Psoas muscle (tissue), 8 donors: ENCODE results near the gene SLC35G6. TPM values are rescaled to one million over a fixed set of nuclear protein-coding genes. Genes with fewer than 3 reads are reported as not detected.
"Not testable (repeated sequence)": the region's sequence is repeated elsewhere in the genome, so short reads cannot be mapped to it uniquely, and the experiment has no call there.

Experiments used
- ATAC-seq, 4 donors: fragments of 200-7000 bp; cut with Tn5 transposase; one replicate each; pipeline ENCODE4 v1.9.1; 2020; ENCODE audit warnings: moderate library complexity in 3 of 4, mild to moderate bottlenecking in 2 of 4
- DNase-seq, 2 donors: peaks; one replicate each; pipeline ENCODE4 v3.0.0-alpha.2; 2020
- H3K27ac ChIP-seq: fragments of 200-600 bp; one replicate; pipeline ENCODE4 v1.8.0; 2022
- H3K27me3 ChIP-seq, 3 donors: fragments of 200-600 bp in 1 of 3; one replicate each; pipeline versions ENCODE4 v1.6.1 to v1.8.0; 2013 to 2022; ENCODE audit warnings: low read length in 2 of 3, mild to moderate bottlenecking in 2 of 3, moderate library complexity in 1 of 3; ENCODE audit not compliant: insufficient read depth in 3 of 3
- H3K36me3 ChIP-seq, 2 donors: fragments of 200-600 bp in 1 of 2; one replicate each; pipeline versions ENCODE4 v1.6.1 to v1.8.0; 2013 to 2022; ENCODE audit warnings: low read depth in 1 of 2, mild to moderate bottlenecking in 1 of 2, moderate library complexity in 1 of 2; ENCODE audit not compliant: insufficient read depth in 1 of 2
- H3K4me1 ChIP-seq: fragments of 200-600 bp; one replicate; pipeline ENCODE4 v1.8.0; 2022
- H3K4me3 ChIP-seq: fragments of 200-600 bp; one replicate; pipeline ENCODE4 v1.8.0; 2022; ENCODE audit warnings: mild to moderate bottlenecking
- H3K9me3 ChIP-seq: fragments of 200-600 bp; one replicate; pipeline ENCODE4 v1.8.0; 2022
- CTCF ChIP-seq: fragments of 200-600 bp; IDR thresholded peaks from one replicate; pipeline ENCODE4 v1.8.0; 2022; ENCODE audit warnings: antibody characterized with exemption
- WGBS, 3 donors: extraction: QIAGEN DNeasy Blood & Tissue Kit; methylation state at CpG; one replicate each; pipeline versions ENCODE4 v1.1.6 to v1.1.7; 2013; 5-methylcytosine and 5-hydroxymethylcytosine counted together
- intact Hi-C, 2 donors: fragments of 100-400 bp; cut with DNase I; formaldehyde crosslinking; loops; one replicate each; pipeline versions ENCODE4 v1.11.0 to v1.14.2; 2022
- polyA plus RNA-seq, 3 donors: library from polyadenylated mRNA; stranded (reverse); fragments of 200-250 nt; gene quantifications; one replicate each; pipeline ENCODE4 v1.2.3, GENCODE V29; 2013
- total RNA-seq, 4 donors: library from RNA; stranded (reverse); fragmentation: NEBNext Ultra II Directional in 2 of 4; extraction: Animal tissue kit (Norgen Biotek cat#: 25700) in 2 of 4; gene quantifications; one replicate each; pipeline versions ENCODE4 v1.2.1 to v1.2.4, GENCODE V29; 2021 to 2023
- donor health status: healthy with polysubstance abuse.
- donor health status: DM: no; HTN: no; CAD: no; lungs with moderate emphysema.
- donor health status: Bipolar disorder and iron deficiency.
- donor health status: healthy.
- donor health status: DM: yes; HTN: yes; CAD: no.
- donor health status: DM: no; HTN: no; CAD: no.
- donor health status: DM: no; HTN: no; CAD: no.
- donor health status: DM: yes; HTN: yes; CAD: no.

SLC35G6 gene
- total and polyA plus RNA-seq, 7 donors = 0.05 TPM; not detected in 6

GRCh38 chr17:7471729-7472128, 9.5 kb upstream of the SLC35G6 start:
- ATAC-seq = no peak
- Histone ChIP-seq H3K4me3 (no peak overlapping the region), H3K4me1 (peaks cover 54% of the 10 kb centered on the region), H3K27ac (peak overlapping the region; percentile 30), H3K9me3 (no peaks in the 10 kb centered on the region), H3K36me3 (no peaks in the 10 kb centered on the region), H3K27me3 (no peaks in the 10 kb centered on the region)
- WGBS, 3 donors = 75 to 84% (median 77%) methylated on average over 2 of the region's 2 CpGs
- DNase-seq = no peak
- intact Hi-C loops = no loop called here
- TF ChIP-seq CTCF = no peak

GRCh38 chr17:7474767-7475166, 6.5 kb upstream of the SLC35G6 start:
- not testable (repeated sequence) for ATAC-seq
- peaks cover 59% of the 10 kb centered on the region for H3K4me1 ChIP-seq

GRCh38 chr17:7475764-7476422, 5.4 kb upstream of the SLC35G6 start:
- ATAC-seq (peak; percentile 56 to 78 (median 70)), DNase-seq (peak; percentile 61 to 81)
- peaks cover 58% of the 10 kb centered on the region for H3K4me1 ChIP-seq
- H3K27ac ChIP-seq = peak overlapping the region; percentile 99
- intact Hi-C loops = no loop called here
- peak overlapping the region; percentile 97 for H3K4me3 ChIP-seq
- no peaks in the 10 kb centered on the region for H3K27me3 ChIP-seq
- no peaks in the 10 kb centered on the region for H3K9me3 ChIP-seq
- WGBS, 3 donors = 34 to 41% (median 37%) methylated on average over 15 of the region's 15 CpGs
- no peak for TF ChIP-seq CTCF
- no peaks in the 10 kb centered on the region for H3K36me3 ChIP-seq

More at GRCh38 chr17:7474767-7475166, 6.5 kb upstream of the SLC35G6 start:
- 47 to 73% (median 50%) methylated on average over 8 of the region's 8 CpGs for WGBS, 3 donors
- H3K4me3 ChIP-seq, H3K27me3 ChIP-seq, H3K9me3 ChIP-seq, H3K36me3 ChIP-seq, intact Hi-C loops, DNase-seq: not testable (repeated sequence)
- H3K27ac ChIP-seq = peak overlapping the region; percentile 99

- peaks cover 58% of the 10 kb centered on the region for H3K4me1 ChIP-seq
- H3K27me3 ChIP-seq = no peaks in the 10 kb centered on the region
- TF ChIP-seq CTCF = no peak
- H3K36me3 ChIP-seq = no peaks in the 10 kb centered on the region
- peak overlapping the region; percentile 97 for H3K4me3 ChIP-seq
- peak in 3 of 4 donors; percentile 32 to 46 (median 40) for ATAC-seq
- no peaks in the 10 kb centered on the region for H3K9me3 ChIP-seq
- DNase-seq = no peak
- H3K27ac ChIP-seq = peak overlapping the region; percentile 99
- intact Hi-C loops = no loop called here
- WGBS, 3 donors = 22 to 32% (median 25%) methylated on average over 3 of the region's 3 CpGs
These were observed 4.8 kb upstream of the SLC35G6 start for GRCh38 chr17:7476494-7476893.

GRCh38 chr17:7476951-7477350, 4.3 kb upstream of the SLC35G6 start:
- intact Hi-C loops = no loop called here
- Histone ChIP-seq H3K27me3 (no peaks in the 10 kb centered on the region), H3K27ac (peak overlapping the region; percentile 99), H3K4me1 (peaks cover 60% of the 10 kb centered on the region), H3K4me3 (peak overlapping the region; percentile 97), H3K36me3 (no peaks in the 10 kb centered on the region), H3K9me3 (no peaks in the 10 kb centered on the region)
- no peak for TF ChIP-seq CTCF
- DNase-seq = no peak
- no peak for ATAC-seq
- 68 to 86% (median 71%) methylated on average over 5 of the region's 5 CpGs for WGBS, 3 donors
